GM06990 (cell line): ENCODE results near the gene IL9R.
"Not testable (repeated sequence)": the region's sequence is repeated elsewhere in the genome, so short reads cannot be mapped to it uniquely, and the experiment has no call there.

Experiments used
- DNase-seq: peaks from one replicate; pipeline ENCODE4 v3.0.0-alpha.2; 2011; ENCODE audit not compliant: insufficient read length; ENCODE audit errors: extremely low read depth
- H3K27me3 ChIP-seq: replicated peaks from 2 replicates; pipeline ENCODE4 v1.6.0; 2011; ENCODE audit warnings: low read length; ENCODE audit not compliant: control insufficient read depth, insufficient read depth
- H3K36me3 ChIP-seq: 2 replicates; pipeline ENCODE4 v1.5.1; 2011; ENCODE audit warnings: low read length; ENCODE audit not compliant: control insufficient read depth, insufficient read depth
- H3K4me3 ChIP-seq: replicated peaks from 2 replicates; pipeline ENCODE4 v1.5.1; 2011; ENCODE audit warnings: low read depth, mild to moderate bottlenecking, control low read depth, low read length
- CTCF ChIP-seq: IDR thresholded peaks from 2 replicates; pipeline ENCODE4 v1.5.1; 2011; ENCODE audit warnings: low read length, control low read depth, mild to moderate bottlenecking, inconsistent platforms; ENCODE audit not compliant: insufficient read depth, poor library complexity, severe bottlenecking

The IL9R gene

GRCh38 chrX:156003486-156004185 lies 6.1 kb downstream of the IL9R start:
- Histone ChIP-seq H3K27me3 (no peaks in the 10 kb centered on the region), H3K4me3 (no peak overlapping the region), H3K36me3 (no peaks in the 10 kb centered on the region)
- TF ChIP-seq CTCF, result no peak
- DNase-seq, result no peak

GRCh38 chrX:156004256-156004655 lies 6.8 kb downstream of the IL9R start:
- Histone ChIP-seq H3K4me3 (no peak overlapping the region), H3K27me3 (no peaks in the 10 kb centered on the region), H3K36me3 (no peaks in the 10 kb centered on the region)
- no peak for TF ChIP-seq CTCF
- DNase-seq, result no peak

- no peak for TF ChIP-seq CTCF
- H3K4me3 ChIP-seq, result no peak overlapping the region
- no peaks in the 10 kb centered on the region for H3K36me3 ChIP-seq
- DNase-seq, result no peak
- H3K27me3 ChIP-seq, result no peaks in the 10 kb centered on the region
Observed at GRCh38 chrX:156004740-156005139, 7.2 kb downstream of the IL9R start.

- Histone ChIP-seq H3K36me3 (no peaks in the 10 kb centered on the region), H3K27me3 (no peaks in the 10 kb centered on the region), H3K4me3 (no peak overlapping the region)
- no peak for TF ChIP-seq CTCF
- DNase-seq, result no peak
Observed at GRCh38 chrX:156005144-156005543, 7.6 kb downstream of the IL9R start.

- DNase-seq, H3K36me3 ChIP-seq, H3K27me3 ChIP-seq, H3K4me3 ChIP-seq: not testable (repeated sequence)
Observed at GRCh38 chrX:156006468-156006867, 9.0 kb downstream of the IL9R start.

DNA sequence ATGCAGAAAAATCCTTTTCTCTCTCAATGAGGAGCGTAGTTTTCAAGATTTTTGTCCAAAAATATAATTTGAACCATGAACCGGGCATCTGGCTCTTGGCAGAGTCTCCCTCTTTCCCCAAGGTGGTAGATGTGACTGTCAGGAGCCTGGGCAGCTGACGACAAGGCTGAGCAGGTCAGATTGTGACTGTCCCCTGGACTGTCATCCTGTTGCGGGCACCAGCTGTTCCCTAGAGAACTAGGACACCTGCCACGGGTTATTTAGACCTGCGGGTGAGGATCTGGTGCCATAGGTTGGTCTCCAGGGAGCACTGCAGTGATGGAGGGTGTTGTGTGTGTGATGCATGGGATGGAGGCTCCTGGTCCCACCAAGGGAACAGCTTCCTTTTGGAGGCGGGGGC lies 10.9 kb downstream of the IL9R start:
- not testable (repeated sequence) for H3K4me3 ChIP-seq, DNase-seq, H3K36me3 ChIP-seq, H3K27me3 ChIP-seq

- TF ChIP-seq CTCF, result no peak
- no peak overlapping the region for H3K4me3 ChIP-seq
Observed at GRCh38 chrX:156008915-156009314, 11.4 kb downstream of the IL9R start.

GRCh38 chrX:156009691-156010090 lies 12.2 kb downstream of the IL9R start:
- H3K36me3 ChIP-seq, H3K4me3 ChIP-seq, DNase-seq, H3K27me3 ChIP-seq: not testable (repeated sequence)

More at GRCh38 chrX:156008915-156009314, 11.4 kb downstream of the IL9R start:
- Histone ChIP-seq H3K27me3 (no peaks in the 10 kb centered on the region), H3K36me3 (no peaks in the 10 kb centered on the region)
- DNase-seq, result no peak

- H3K27me3 ChIP-seq, H3K36me3 ChIP-seq, H3K4me3 ChIP-seq, DNase-seq: not testable (repeated sequence)
Observed at GRCh38 chrX:156013286-156013953, 15.9 kb downstream of the IL9R start.
